Tibial nerve (tissue), 4 donors: ENCODE measurements around the gene PREB.

Source experiments
- EP300 ChIP-seq, 2 donors: sonication (generic); formaldehyde crosslinking; IDR thresholded peaks; one replicate each; pipeline ENCODE4 v1.6.1; 2017; ENCODE audit warnings: antibody characterized with exemption in 2 of 2, mild to moderate bottlenecking in 1 of 2
- POLR2A ChIP-seq, 2 donors: fragments of 450-650 bp; IDR thresholded peaks; one replicate each; pipeline ENCODE4 v1.6.1; 2017; ENCODE audit warnings: antibody characterized with exemption in 2 of 2, mild to moderate bottlenecking in 2 of 2, moderate library complexity in 2 of 2
- TF ChIP-seq, protein P1 (sequence below), 5 experiments: fragments of 200-600 bp in 3 of 5; fragments of 450-650 bp in 2 of 5; sonication (generic) in 3 of 5; IDR thresholded peaks; one replicate each; pipeline ENCODE4 v1.5.1; 2016 to 2019; ENCODE audit warnings: antibody characterized with exemption in 5 of 5, mild to moderate bottlenecking in 3 of 5, moderate library complexity in 2 of 5

DNA sequence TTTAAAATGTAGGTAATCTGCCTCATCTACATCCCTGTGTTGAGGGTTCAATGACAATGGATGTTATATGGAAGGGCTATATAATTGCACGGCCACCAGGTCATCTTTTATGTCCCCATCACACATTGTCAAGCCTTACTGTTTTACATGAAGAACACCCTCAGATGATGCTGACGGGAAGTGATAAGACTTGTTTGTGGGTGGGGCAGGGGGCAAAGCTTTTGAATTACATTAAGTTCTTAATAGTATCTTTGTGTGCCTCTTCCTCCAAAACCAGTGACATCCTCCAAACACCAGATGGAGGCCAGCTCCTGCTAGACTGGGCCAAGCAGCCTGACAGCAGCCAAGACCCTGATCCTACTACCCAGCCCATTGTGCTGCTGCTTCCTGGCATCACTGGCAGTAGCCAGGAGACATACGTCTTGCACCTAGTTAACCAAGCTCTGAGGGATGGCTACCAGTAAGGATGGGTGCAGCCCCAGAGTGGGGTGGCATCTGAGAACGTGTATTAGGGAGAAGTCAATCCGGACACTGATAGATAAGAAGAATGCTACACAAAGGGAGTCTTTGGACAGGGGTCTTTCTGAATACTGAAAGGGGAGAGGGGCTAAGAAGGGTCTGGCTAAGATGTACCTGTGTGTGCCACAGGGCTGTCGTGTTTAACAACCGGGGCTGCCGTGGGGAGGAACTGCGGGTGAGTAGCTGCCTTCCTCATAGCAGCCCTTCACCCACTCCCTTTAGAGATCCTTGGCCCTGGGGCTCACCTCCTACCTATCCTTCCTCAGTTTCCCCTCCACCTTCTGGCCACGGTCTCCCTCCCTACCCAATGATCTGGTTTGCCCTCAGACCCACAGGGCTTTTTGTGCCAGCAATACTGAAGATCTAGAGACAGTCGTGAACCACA is 5.5 kb downstream of the PREB start:
- TF ChIP-seq, protein P1, sequence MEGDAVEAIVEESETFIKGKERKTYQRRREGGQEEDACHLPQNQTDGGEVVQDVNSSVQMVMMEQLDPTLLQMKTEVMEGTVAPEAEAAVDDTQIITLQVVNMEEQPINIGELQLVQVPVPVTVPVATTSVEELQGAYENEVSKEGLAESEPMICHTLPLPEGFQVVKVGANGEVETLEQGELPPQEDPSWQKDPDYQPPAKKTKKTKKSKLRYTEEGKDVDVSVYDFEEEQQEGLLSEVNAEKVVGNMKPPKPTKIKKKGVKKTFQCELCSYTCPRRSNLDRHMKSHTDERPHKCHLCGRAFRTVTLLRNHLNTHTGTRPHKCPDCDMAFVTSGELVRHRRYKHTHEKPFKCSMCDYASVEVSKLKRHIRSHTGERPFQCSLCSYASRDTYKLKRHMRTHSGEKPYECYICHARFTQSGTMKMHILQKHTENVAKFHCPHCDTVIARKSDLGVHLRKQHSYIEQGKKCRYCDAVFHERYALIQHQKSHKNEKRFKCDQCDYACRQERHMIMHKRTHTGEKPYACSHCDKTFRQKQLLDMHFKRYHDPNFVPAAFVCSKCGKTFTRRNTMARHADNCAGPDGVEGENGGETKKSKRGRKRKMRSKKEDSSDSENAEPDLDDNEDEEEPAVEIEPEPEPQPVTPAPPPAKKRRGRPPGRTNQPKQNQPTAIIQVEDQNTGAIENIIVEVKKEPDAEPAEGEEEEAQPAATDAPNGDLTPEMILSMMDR (IDR thresholded peaks at IDR 0.05) = no peak
- TF ChIP-seq EP300 (IDR thresholded peaks at IDR 0.05) (no peak), POLR2A (IDR thresholded peaks at IDR 0.05) (no peak)
